Astrocyte (in vitro differentiated cells and primary cell): ENCODE measurements around the gene MCIDAS. TPM values are rescaled to one million over a fixed set of nuclear protein-coding genes. Genes with fewer than 3 reads are reported as not detected.

Experiments
- DNase-seq: peaks from one replicate; pipeline ENCODE4 v3.0.0-alpha.2; 2010; ENCODE audit warnings: low read depth
- FAIRE-seq: peaks from 2 replicates; lab custom pipeline; 2011; peaks lifted over from hg19 to GRCh38; lab: Jason Lieb, UNC
- H2AFZ ChIP-seq: 2 replicates; pipeline ENCODE4 v1.6.0; 2012; ENCODE audit warnings: low read depth, low read length, inconsistent platforms
- H3K27ac ChIP-seq: 2 replicates; pipeline ENCODE4 v1.5.1; 2011; ENCODE audit warnings: low read depth, low read length, inconsistent platforms
- H3K27me3 ChIP-seq: 2 replicates; pipeline ENCODE4 v1.6.0; 2011; ENCODE audit warnings: low read length, inconsistent platforms; ENCODE audit not compliant: insufficient read depth
- H3K36me3 ChIP-seq: 2 replicates; pipeline ENCODE4 v1.5.1; 2011; ENCODE audit warnings: low read length, inconsistent platforms; ENCODE audit not compliant: insufficient read depth
- H3K4me1 ChIP-seq: 2 replicates; pipeline ENCODE4 v1.5.1; 2011; ENCODE audit warnings: low read length, inconsistent platforms; ENCODE audit not compliant: insufficient read depth
- H3K4me2 ChIP-seq: 2 replicates; pipeline ENCODE4 v1.6.0; 2012; ENCODE audit warnings: low read length, inconsistent platforms
- H3K4me3 ChIP-seq: 2 replicates; pipeline ENCODE4 v1.5.1; 2011; ENCODE audit warnings: low read depth, mild to moderate bottlenecking, low read length, inconsistent platforms; ENCODE audit not compliant: insufficient read depth
- H3K79me2 ChIP-seq: 2 replicates; pipeline ENCODE4 v1.6.0; 2012; ENCODE audit warnings: mild to moderate bottlenecking, low read length, inconsistent platforms; ENCODE audit not compliant: insufficient read depth
- H3K9ac ChIP-seq: 2 replicates; pipeline ENCODE4 v1.6.0; 2012; ENCODE audit warnings: mild to moderate bottlenecking, low read length, inconsistent platforms
- H3K9me3 ChIP-seq: 2 replicates; pipeline ENCODE4 v1.5.1; 2012; ENCODE audit warnings: low read depth, mild to moderate bottlenecking, low read length, inconsistent platforms; ENCODE audit not compliant: insufficient read depth
- H4K20me1 ChIP-seq: 2 replicates; pipeline ENCODE4 v1.6.0; 2012; ENCODE audit warnings: low read length, inconsistent platforms; ENCODE audit not compliant: insufficient read depth
- H3K27ac Mint-ChIP-seq: one replicate; pipeline ENCODE4 v1.8.0; 2021; ENCODE audit warnings: mild to moderate bottlenecking, mixed read lengths; ENCODE audit not compliant: unreplicated experiment
- H3K27me3 Mint-ChIP-seq: one replicate; pipeline ENCODE4 v1.8.0; 2021; ENCODE audit warnings: low read depth, mixed read lengths; ENCODE audit not compliant: unreplicated experiment
- H3K36me3 Mint-ChIP-seq: one replicate; pipeline ENCODE4 v1.8.0; 2021; ENCODE audit warnings: low read depth, mixed read lengths; ENCODE audit not compliant: unreplicated experiment
- H3K4me1 Mint-ChIP-seq: one replicate; pipeline ENCODE4 v1.8.0; 2021; ENCODE audit warnings: low read depth, mixed read lengths; ENCODE audit not compliant: unreplicated experiment
- H3K4me3 Mint-ChIP-seq: one replicate; pipeline ENCODE4 v1.8.0; 2021; ENCODE audit warnings: mild to moderate bottlenecking, moderate library complexity, mixed read lengths; ENCODE audit not compliant: unreplicated experiment
- H3K9me3 Mint-ChIP-seq: one replicate; pipeline ENCODE4 v1.8.0; 2021; ENCODE audit warnings: mild to moderate bottlenecking, mixed read lengths; ENCODE audit not compliant: unreplicated experiment
- CTCF ChIP-seq: IDR thresholded peaks from 2 replicates; pipeline ENCODE4 v1.5.1; 2011; ENCODE audit warnings: low read depth, mild to moderate bottlenecking, inconsistent platforms, low read length, moderate library complexity; ENCODE audit not compliant: insufficient read depth
- EZH2 ChIP-seq: IDR thresholded peaks from 2 replicates; pipeline ENCODE4 v1.6.1; 2012; ENCODE audit warnings: mild to moderate bottlenecking, low read length, inconsistent platforms; ENCODE audit not compliant: insufficient read depth
- total RNA-seq: library from RNA; stranded (reverse); gene quantifications from 2 replicates; pipeline ENCODE4 v1.2.1, GENCODE V29; 2021

The MCIDAS gene
- total RNA-seq, 1 donor from 2014 or later = not detected

GRCh38 chr5:55220433-55221185 is 6.5 kb downstream of the MCIDAS start:
- no peak overlapping the region for H3K27ac Mint-ChIP-seq
- no peaks in the 10 kb centered on the region for H3K36me3 Mint-ChIP-seq
- peak overlapping the region; percentile 68 for H2AFZ ChIP-seq
- peak overlapping the region; percentile 79 for H3K4me2 ChIP-seq
- FAIRE-seq (no peak), DNase-seq (no peak)
- TF ChIP-seq EZH2 (peak; percentile 83), CTCF (no peak)
- H3K36me3 ChIP-seq = no peaks in the 10 kb centered on the region
- H4K20me1 ChIP-seq = peaks cover 2% of the 10 kb centered on the region
- H3K27me3 ChIP-seq = peaks cover 83% of the 10 kb centered on the region
- no peak overlapping the region for H3K9ac ChIP-seq
- H3K27me3 Mint-ChIP-seq = peaks cover 72% of the 10 kb centered on the region
- peaks cover 4% of the 10 kb centered on the region for H3K4me1 Mint-ChIP-seq
- H3K9me3 ChIP-seq = peaks cover 2% of the 10 kb centered on the region
- H3K27ac ChIP-seq = no peak overlapping the region
- H3K79me2 ChIP-seq = no peaks in the 10 kb centered on the region
- peak overlapping the region; percentile 84 for H3K4me3 Mint-ChIP-seq
- peak overlapping the region; percentile 29 for H3K4me3 ChIP-seq
- peaks cover 14% of the 10 kb centered on the region for H3K4me1 ChIP-seq
- peaks cover 10% of the 10 kb centered on the region for H3K9me3 Mint-ChIP-seq

- FAIRE-seq = no peak
- Mint-ChIP-seq H3K4me3 (no peak overlapping the region), H3K9me3 (peaks cover 10% of the 10 kb centered on the region)
Observed at GRCh38 chr5:55219770-55220169, 7.3 kb downstream of the MCIDAS start.

More at GRCh38 chr5:55219770-55220169, 7.3 kb downstream of the MCIDAS start:
- Mint-ChIP-seq H3K27ac (no peak overlapping the region), H3K27me3 (peaks cover 64% of the 10 kb centered on the region), H3K36me3 (no peaks in the 10 kb centered on the region), H3K4me1 (peaks cover 4% of the 10 kb centered on the region)
- peaks cover 75% of the 10 kb centered on the region for H3K27me3 ChIP-seq
- no peaks in the 10 kb centered on the region for H3K79me2 ChIP-seq
- no peak overlapping the region for H3K9ac ChIP-seq
- no peak overlapping the region for H3K27ac ChIP-seq
- H3K36me3 ChIP-seq = no peaks in the 10 kb centered on the region
- H4K20me1 ChIP-seq = no peaks in the 10 kb centered on the region
- no peak overlapping the region for H3K4me2 ChIP-seq
- DNase-seq = no peak
- peaks cover 14% of the 10 kb centered on the region for H3K4me1 ChIP-seq
- H3K4me3 ChIP-seq = no peak overlapping the region
- TF ChIP-seq CTCF = no peak
- TF ChIP-seq EZH2 = no peak
- H3K9me3 ChIP-seq = peaks cover 2% of the 10 kb centered on the region
- H2AFZ ChIP-seq = no peak overlapping the region
